ENCODE measurements around the gene PKD1. TPM values are rescaled to one million over a fixed set of nuclear protein-coding genes. Genes with fewer than 3 reads are reported as not detected.
"Not testable (repeated sequence)": the region's sequence is repeated elsewhere in the genome, so short reads cannot be mapped to it uniquely, and the experiment has no call there.

Gene PKD1
- total RNA-seq, 4 donors from 2014 or later, result 207 to 542 (median 381) TPM

GRCh38 chr16:2126928-2127556 lies 8.7 kb downstream of the PKD1 start:
- not testable (repeated sequence) for DNase-seq (ENCODE audit: low spot score in 2 of 2)

GRCh38 chr16:2126161-2126743 lies 9.4 kb downstream of the PKD1 start:
- DNase-seq (ENCODE audit: low spot score in 2 of 2); H3K36me3 ChIP-seq; H3K4me3 ChIP-seq; H3K27me3 ChIP-seq; H3K9me3 ChIP-seq: not testable (repeated sequence)
- Histone ChIP-seq H3K27ac (peak overlapping the region; percentile 76 to 87 (median 85)), H3K4me1 (peaks cover 0 to 86% (median 63%) of the 10 kb centered on the region in 4 donors)
- TF ChIP-seq CTCF (IDR thresholded peaks at IDR 0.05) (peak in 1 of 5 experiments; percentile 0), EP300 (IDR thresholded peaks at IDR 0.05) (peak in 1 of 2 donors; percentile 60)
- WGBS, 2 donors, result 28 to 35% methylated on average over 16 to 17 of the region's 21 CpGs

More at GRCh38 chr16:2126928-2127556, 8.7 kb downstream of the PKD1 start:
- peak overlapping the region; percentile 76 to 87 (median 85) for H3K27ac ChIP-seq
- H3K36me3 ChIP-seq, H3K4me3 ChIP-seq, H3K9me3 ChIP-seq, H3K27me3 ChIP-seq: not testable (repeated sequence)
- WGBS, 2 donors, result 70 to 81% methylated on average over 20 to 30 of the region's 31 CpGs
- peaks cover 0 to 86% (median 58%) of the 10 kb centered on the region in 4 donors for H3K4me1 ChIP-seq

- not testable (repeated sequence) for H3K9me3 ChIP-seq; H3K36me3 ChIP-seq; DNase-seq (ENCODE audit: low spot score in 2 of 2); H3K27me3 ChIP-seq
- Histone ChIP-seq H3K4me1 (peaks cover 0 to 87% (median 63%) of the 10 kb centered on the region in 4 donors), H3K4me3 (peak overlapping the region in 2 of 4 donors; percentile 13 to 43), H3K27ac (peak overlapping the region; percentile 76 to 87 (median 85))
- WGBS, 2 donors, result 30 to 40% methylated on average over 10 of the region's 11 CpGs
Observed at GRCh38 chr16:2125609-2126008, 10.1 kb downstream of the PKD1 start.

GRCh38 chr16:2124694-2125444 lies 10.8 kb downstream of the PKD1 start:
- peaks cover 0 to 83% (median 60%) of the 10 kb centered on the region in 4 donors for H3K4me1 ChIP-seq
- H3K27ac ChIP-seq, result peak overlapping the region; percentile 76 to 87 (median 85)
- H3K27me3 ChIP-seq, H3K36me3 ChIP-seq, H3K9me3 ChIP-seq: not testable (repeated sequence)
- peak in 1 of 2 donors; percentile 40 for DNase-seq (ENCODE audit: low spot score in 2 of 2)
- 0 to 5% methylated on average over 4 to 29 of the region's 37 CpGs for WGBS, 2 donors
- H3K4me3 ChIP-seq, result peak overlapping the region; percentile 9 to 43 (median 22)

- 17% methylated on average over 8 of the region's 11 CpGs; no CpG with 5 or more reads in 1 of the 2 donors for WGBS, 2 donors
- Histone ChIP-seq H3K4me1 (peaks cover 0 to 82% (median 59%) of the 10 kb centered on the region in 4 donors), H3K4me3 (peak overlapping the region; percentile 9 to 43 (median 22))
Observed at GRCh38 chr16:2124377-2124693, 11.4 kb downstream of the PKD1 start.

GRCh38 chr16:2123706-2124376 lies 11.9 kb downstream of the PKD1 start:
- not testable (repeated sequence) for H3K9me3 ChIP-seq; H3K27me3 ChIP-seq; H3K36me3 ChIP-seq; DNase-seq (ENCODE audit: low spot score in 2 of 2)
- H3K27ac ChIP-seq, result peak overlapping the region; percentile 76 to 87 (median 85)
- peak overlapping the region in 3 of 4 donors; percentile 13 to 43 (median 30) for H3K4me3 ChIP-seq
- 45% methylated on average over 8 of the region's 27 CpGs; no CpG with 5 or more reads in 1 of the 2 donors for WGBS, 2 donors
- peaks cover 0 to 80% (median 56%) of the 10 kb centered on the region in 4 donors for H3K4me1 ChIP-seq

More at GRCh38 chr16:2124377-2124693, 11.4 kb downstream of the PKD1 start:
- not testable (repeated sequence) for H3K36me3 ChIP-seq; DNase-seq (ENCODE audit: low spot score in 2 of 2); H3K27me3 ChIP-seq; H3K9me3 ChIP-seq
- peak overlapping the region; percentile 76 to 87 (median 85) for H3K27ac ChIP-seq

GRCh38 chr16:2122934-2123683 lies 12.6 kb downstream of the PKD1 start:
- not testable (repeated sequence) for DNase-seq (ENCODE audit: low spot score in 2 of 2)
- 72 to 83% methylated on average over 6 to 9 of the region's 26 CpGs for WGBS, 2 donors

More at GRCh38 chr16:2122934-2123683, 12.6 kb downstream of the PKD1 start:
- H3K9me3 ChIP-seq, H3K27me3 ChIP-seq, H3K4me3 ChIP-seq, H3K36me3 ChIP-seq: not testable (repeated sequence)
- Histone ChIP-seq H3K27ac (peak overlapping the region; percentile 45 to 87 (median 71)), H3K4me1 (peaks cover 0 to 73% (median 50%) of the 10 kb centered on the region in 4 donors)
